Measurements from ENCODE around the gene MCAM.

MCAM gene

DNA sequence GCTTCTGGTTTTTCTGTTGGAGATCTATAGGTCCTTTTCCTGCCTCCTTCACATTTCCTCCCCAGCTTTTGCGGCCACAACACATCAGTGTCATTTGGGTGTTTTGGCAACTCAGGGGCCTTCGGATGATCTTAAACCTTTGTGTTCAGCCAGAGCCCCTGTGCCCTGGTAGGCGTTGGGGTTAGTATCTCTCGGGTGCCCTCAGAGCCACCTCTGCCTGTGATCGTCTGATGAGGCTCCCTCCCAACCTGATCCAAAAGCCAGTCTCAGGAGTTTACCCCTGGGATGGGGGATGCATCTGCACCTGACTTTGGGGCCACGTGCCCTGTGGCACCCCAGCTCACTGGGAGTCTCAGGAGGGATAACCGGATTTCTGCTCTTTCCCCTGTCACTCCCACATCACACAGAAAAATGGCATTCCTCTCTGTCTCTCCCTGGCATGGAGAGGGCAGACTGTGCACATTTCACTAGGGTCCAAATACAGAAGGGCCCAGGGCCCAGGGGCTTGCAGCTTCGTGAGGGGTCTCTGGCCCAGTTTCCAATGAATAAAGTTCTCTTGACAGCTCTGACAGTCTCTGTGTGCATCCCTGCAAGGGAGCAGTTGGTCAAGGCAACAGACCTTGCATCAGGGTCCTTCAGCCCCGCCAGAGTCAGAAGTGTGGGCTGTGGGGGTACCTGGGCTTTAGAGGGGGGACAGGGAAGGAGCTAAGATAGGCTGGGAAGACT, 20.0 kb upstream of the MCAM start:
- H3K27ac ChIP-seq (ENCODE audit: low read length): peak overlapping the region; percentile 40

DNA sequence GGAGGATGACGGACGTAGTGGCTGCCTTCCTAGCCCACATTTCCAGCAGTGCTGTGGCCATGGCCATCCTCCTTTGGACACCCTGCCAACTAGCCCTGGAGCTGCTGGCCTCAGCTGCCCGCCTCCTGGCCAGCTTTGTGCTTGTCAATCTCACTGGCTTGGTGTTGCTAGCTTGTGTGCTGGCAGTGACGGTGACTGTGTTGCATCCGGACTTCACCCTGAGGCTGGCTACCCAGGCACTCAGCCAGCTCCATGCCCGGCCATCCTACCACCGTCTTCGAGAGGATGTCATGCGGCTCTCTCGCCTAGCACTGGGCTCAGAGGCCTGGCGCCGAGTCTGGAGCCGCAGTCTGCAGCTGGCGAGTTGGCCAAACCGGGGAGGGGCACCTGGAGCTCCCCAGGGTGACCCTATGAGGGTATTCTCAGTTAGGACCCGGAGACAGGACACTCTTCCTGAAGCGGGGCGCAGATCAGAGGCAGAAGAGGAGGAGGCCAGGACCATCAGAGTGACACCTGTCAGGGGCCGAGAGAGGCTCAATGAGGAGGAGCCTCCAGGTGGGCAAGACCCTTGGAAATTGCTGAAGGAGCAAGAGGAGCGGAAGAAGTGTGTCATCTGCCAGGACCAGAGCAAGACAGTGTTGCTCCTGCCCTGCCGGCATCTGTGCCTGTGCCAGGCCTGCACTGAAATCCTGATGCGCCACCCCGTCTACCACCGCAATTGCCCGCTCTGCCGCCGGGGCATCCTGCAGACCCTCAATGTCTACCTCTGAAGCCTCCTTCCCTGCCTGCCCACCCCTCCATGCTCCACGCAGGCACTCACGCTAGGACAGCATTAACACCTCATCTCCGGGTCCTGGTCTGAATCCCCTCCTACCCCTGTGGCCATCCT, 19.0 kb upstream of the MCAM start:
- Histone ChIP-seq H3K36me3 (ENCODE audit: control insufficient read depth in 1 of 2, insufficient read depth in 2 of 2, low read length in 2 of 2) (no peaks in the 10 kb centered on the region), H3K4me3 (ENCODE audit: low read depth in 1 of 2, low read length in 2 of 2) (peak overlapping the region; percentile 81 to 86), H3K4me1 (ENCODE audit: control insufficient read depth in 1 of 2, insufficient read depth in 2 of 2, low read length in 2 of 2) (peaks cover 12 to 59% of the 10 kb centered on the region in 2 donors), H3K9me3 (ENCODE audit: control insufficient read depth in 1 of 2, low read length in 2 of 2) (no peaks in the 10 kb centered on the region), H3K27ac (ENCODE audit: low read length) (no peak overlapping the region), H3K27me3 (ENCODE audit: low read depth, low read length) (no peaks in the 10 kb centered on the region)

More for the DNA sequence above, 20.0 kb upstream of the MCAM start:
- Histone ChIP-seq H3K27me3 (ENCODE audit: low read depth, low read length) (no peaks in the 10 kb centered on the region), H3K36me3 (ENCODE audit: control insufficient read depth in 1 of 2, insufficient read depth in 2 of 2, low read length in 2 of 2) (no peaks in the 10 kb centered on the region), H3K4me1 (ENCODE audit: control insufficient read depth in 1 of 2, insufficient read depth in 2 of 2, low read length in 2 of 2) (peaks cover 12 to 66% of the 10 kb centered on the region in 2 donors), H3K9me3 (ENCODE audit: control insufficient read depth in 1 of 2, low read length in 2 of 2) (no peaks in the 10 kb centered on the region), H3K4me3 (ENCODE audit: low read depth in 1 of 2, low read length in 2 of 2) (no peak overlapping the region)

DNA sequence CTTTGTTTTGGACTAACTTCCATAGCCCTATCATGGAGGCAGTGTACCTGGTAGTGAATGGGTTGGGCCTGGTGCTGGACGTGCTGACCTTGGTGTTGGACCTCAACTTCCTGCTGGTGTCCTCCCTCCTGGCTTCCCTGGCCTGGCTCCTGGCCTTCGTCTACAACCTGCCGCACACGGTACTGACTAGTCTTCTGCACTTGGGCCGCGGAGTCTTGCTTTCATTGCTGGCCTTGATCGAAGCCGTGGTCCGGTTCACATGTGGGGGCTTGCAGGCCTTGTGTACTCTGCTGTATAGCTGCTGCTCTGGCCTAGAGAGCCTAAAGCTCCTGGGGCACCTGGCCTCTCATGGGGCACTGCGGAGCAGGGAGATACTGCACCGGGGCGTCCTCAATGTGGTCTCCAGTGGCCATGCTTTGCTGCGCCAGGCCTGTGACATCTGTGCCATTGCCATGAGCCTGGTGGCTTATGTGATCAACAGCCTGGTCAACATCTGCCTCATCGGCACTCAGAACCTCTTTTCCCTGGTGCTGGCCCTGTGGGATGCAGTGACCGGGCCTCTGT, 18.2 kb upstream of the MCAM start:
- H3K27me3 ChIP-seq (ENCODE audit: low read depth, low read length): no peaks in the 10 kb centered on the region
- H3K27ac ChIP-seq (ENCODE audit: low read length): peak overlapping the region; percentile 76
- peaks cover 12 to 53% of the 10 kb centered on the region in 2 donors for H3K4me1 ChIP-seq (ENCODE audit: control insufficient read depth in 1 of 2, insufficient read depth in 2 of 2, low read length in 2 of 2)
- H3K4me3 ChIP-seq (ENCODE audit: low read depth in 1 of 2, low read length in 2 of 2): peak overlapping the region; percentile 81 to 86
- no peaks in the 10 kb centered on the region for H3K9me3 ChIP-seq (ENCODE audit: control insufficient read depth in 1 of 2, low read length in 2 of 2)
- no peaks in the 10 kb centered on the region for H3K36me3 ChIP-seq (ENCODE audit: control insufficient read depth in 1 of 2, insufficient read depth in 2 of 2, low read length in 2 of 2)

DNA sequence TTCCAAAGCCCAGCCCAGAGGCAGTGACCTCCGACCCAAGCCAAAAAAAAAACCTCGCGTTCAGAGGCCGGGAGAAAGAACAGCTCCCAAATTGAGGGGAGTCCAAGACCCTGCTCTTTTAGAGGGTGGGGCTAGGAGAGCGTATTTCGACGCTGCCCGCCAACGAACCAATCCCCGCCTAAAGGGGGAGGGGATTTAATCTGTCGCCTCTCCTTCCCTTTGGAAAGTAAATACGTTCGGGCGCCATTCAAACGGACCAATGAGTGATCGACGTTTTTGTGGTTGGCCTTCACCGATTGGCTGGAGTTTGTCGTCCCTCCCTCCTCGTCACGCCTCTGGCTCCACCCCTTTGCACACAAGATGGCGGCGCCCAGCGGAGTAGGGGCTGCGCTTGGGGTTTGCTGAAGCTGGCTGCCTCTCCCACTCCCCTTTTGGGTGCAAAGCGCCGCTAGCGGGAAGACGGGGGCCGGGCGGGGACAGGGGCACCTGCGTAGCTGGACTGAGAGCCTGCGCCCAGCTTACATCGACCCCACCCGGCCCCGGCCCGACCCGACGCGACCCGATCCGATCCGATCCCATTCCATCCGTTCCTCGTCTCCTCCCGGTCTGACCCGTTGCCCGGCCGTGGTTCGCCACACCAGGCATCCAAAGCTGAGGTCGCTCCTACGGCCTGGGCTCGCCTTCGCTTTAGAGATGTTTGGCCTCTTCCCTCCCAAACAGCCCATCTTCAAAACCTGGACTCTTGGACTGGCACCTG, 17.4 kb upstream of the MCAM start, which contains the start of gene RNF26:
Gene RNF26 (plus strand): TSS at position 354 of the 757 bp plus-strand sequence. CDS start 596 bp downstream, outside the sequence.
- Histone ChIP-seq H3K27ac (ENCODE audit: low read length) (peak within 1 kb of the TSS; percentile 76), H3K4me1 (ENCODE audit: control insufficient read depth in 1 of 2, insufficient read depth in 2 of 2, low read length in 2 of 2) (peaks cover 12 to 45% of the 10 kb centered on the region in 2 donors), H3K4me3 (ENCODE audit: low read depth in 1 of 2, low read length in 2 of 2) (peak within 1 kb of the TSS; percentile 81 to 86), H3K27me3 (ENCODE audit: low read depth, low read length) (no peaks in the 10 kb centered on the region), H3K36me3 (ENCODE audit: control insufficient read depth in 1 of 2, insufficient read depth in 2 of 2, low read length in 2 of 2) (no peaks in the 10 kb centered on the region), H3K9me3 (ENCODE audit: control insufficient read depth in 1 of 2, low read length in 2 of 2) (no peaks in the 10 kb centered on the region)

DNA sequence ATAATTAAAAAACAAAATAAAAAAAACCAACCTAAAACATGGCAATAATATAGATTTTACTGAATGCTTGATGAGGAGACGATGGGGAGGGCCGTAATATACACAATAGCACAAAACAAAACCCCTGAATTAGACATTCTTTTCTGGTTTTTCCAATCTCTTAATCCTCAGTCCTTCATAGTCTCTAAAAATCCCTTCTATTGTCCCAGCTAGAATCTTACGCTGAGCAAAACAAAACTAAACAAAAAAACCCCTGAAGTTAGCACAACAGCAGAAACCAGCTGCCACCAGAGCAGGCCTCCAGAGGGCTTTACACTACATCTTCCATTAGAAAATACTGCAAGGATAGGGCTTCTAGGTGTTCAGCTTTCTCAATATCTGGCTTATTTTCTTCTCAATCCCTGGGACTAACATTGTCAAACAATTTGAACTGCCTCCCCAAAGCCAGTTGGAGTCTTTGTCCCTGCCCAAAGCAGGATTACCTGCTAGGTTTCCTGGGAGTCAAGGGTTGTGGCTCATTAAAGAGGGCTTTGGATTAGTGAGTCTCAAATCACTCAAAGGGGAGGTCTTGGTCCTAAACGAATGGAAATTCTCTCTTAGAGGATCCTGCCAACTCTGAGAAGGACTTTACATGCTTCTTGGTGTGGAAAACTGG, 15.3 kb upstream of the MCAM start:
- Histone ChIP-seq H3K27ac (ENCODE audit: low read length) (no peak overlapping the region), H3K4me3 (ENCODE audit: low read depth in 1 of 2, low read length in 2 of 2) (no peak overlapping the region), H3K27me3 (ENCODE audit: low read depth, low read length) (no peaks in the 10 kb centered on the region), H3K9me3 (ENCODE audit: control insufficient read depth in 1 of 2, low read length in 2 of 2) (no peaks in the 10 kb centered on the region), H3K36me3 (ENCODE audit: control insufficient read depth in 1 of 2, insufficient read depth in 2 of 2, low read length in 2 of 2) (no peaks in the 10 kb centered on the region), H3K4me1 (ENCODE audit: control insufficient read depth in 1 of 2, insufficient read depth in 2 of 2, low read length in 2 of 2) (peaks cover 9 to 24% of the 10 kb centered on the region in 2 donors)

DNA sequence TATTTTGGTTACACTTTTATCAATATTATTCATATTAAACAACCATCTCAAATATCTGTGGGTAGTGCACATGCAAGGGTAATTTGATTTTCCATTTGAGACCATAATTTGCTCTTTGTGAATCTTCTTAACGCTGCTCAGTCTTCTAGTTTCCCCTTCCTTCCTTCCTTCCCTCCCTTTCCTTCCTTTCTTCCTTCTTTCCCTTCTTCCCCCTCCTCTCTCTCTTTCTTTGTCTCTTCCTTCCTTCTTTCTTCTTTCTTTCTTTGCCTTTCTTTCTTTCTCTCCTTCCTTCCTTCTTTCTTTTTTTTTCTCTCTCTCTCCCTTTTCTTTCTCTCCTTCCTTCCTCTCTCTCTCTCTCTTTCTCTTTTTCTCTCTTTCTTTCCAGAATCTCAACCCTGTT, 13.3 kb upstream of the MCAM start:
- Histone ChIP-seq H3K36me3 (ENCODE audit: control insufficient read depth in 1 of 2, insufficient read depth in 2 of 2, low read length in 2 of 2) (no peaks in the 10 kb centered on the region), H3K4me3 (ENCODE audit: low read depth in 1 of 2, low read length in 2 of 2) (no peak overlapping the region), H3K27me3 (ENCODE audit: low read depth, low read length) (no peaks in the 10 kb centered on the region), H3K4me1 (ENCODE audit: control insufficient read depth in 1 of 2, insufficient read depth in 2 of 2, low read length in 2 of 2) (peaks cover 5% of the 10 kb centered on the region in 2 donors), H3K9me3 (ENCODE audit: control insufficient read depth in 1 of 2, low read length in 2 of 2) (no peaks in the 10 kb centered on the region), H3K27ac (ENCODE audit: low read length) (no peak overlapping the region)

DNA sequence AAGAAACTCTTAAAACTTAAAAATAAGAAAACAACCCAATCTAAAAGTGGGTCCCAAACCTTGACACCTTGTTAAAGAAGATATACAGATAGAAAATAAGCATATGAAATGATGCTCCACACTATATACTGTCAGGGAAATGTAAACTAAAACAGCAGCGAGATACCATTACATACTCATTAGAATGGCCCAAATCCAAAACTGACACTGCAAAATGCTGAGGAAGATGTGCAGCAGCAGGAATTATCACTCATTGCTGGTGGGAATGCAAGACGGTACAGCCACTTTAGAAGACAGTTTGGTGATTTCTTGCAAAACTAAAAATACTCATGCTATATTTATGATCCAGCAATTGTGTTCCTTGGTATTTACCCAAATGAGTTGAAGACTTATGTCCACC, 12.4 kb upstream of the MCAM start:
- Histone ChIP-seq H3K9me3 (ENCODE audit: control insufficient read depth in 1 of 2, low read length in 2 of 2) (no peaks in the 10 kb centered on the region), H3K27me3 (ENCODE audit: low read depth, low read length) (no peaks in the 10 kb centered on the region), H3K4me1 (ENCODE audit: control insufficient read depth in 1 of 2, insufficient read depth in 2 of 2, low read length in 2 of 2) (no peaks in the 10 kb centered on the region), H3K4me3 (ENCODE audit: low read depth in 1 of 2, low read length in 2 of 2) (no peak overlapping the region), H3K36me3 (ENCODE audit: control insufficient read depth in 1 of 2, insufficient read depth in 2 of 2, low read length in 2 of 2) (no peaks in the 10 kb centered on the region), H3K27ac (ENCODE audit: low read length) (no peak overlapping the region)

DNA sequence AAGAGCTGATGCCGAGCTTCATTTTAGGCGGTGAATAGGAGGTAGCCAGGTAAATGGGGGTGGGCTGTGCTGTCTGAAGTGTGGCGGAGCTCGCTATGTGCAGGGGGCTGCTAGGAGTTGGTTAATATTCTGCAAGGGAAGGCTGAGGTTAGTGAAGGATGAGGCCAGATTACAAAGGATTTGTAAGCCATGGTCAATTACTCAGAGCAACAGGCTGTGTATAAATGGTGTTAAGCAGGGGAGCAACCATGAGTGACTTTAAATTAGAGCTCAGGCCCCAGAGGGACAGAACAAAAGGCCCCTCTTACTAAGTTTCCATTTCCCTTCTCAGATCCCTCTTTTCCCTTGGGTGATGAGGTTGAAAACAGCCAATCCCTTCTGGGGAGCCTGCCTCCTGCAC, 7.3 kb upstream of the MCAM start:
- H3K9me3 ChIP-seq (ENCODE audit: control insufficient read depth in 1 of 2, low read length in 2 of 2): no peaks in the 10 kb centered on the region
- no peaks in the 10 kb centered on the region for H3K36me3 ChIP-seq (ENCODE audit: control insufficient read depth in 1 of 2, insufficient read depth in 2 of 2, low read length in 2 of 2)
- H3K4me3 ChIP-seq (ENCODE audit: low read depth in 1 of 2, low read length in 2 of 2): no peak overlapping the region
- no peak overlapping the region for H3K27ac ChIP-seq (ENCODE audit: low read length)
- peaks cover 4% of the 10 kb centered on the region for H3K27me3 ChIP-seq (ENCODE audit: low read depth, low read length)
- H3K4me1 ChIP-seq (ENCODE audit: control insufficient read depth in 1 of 2, insufficient read depth in 2 of 2, low read length in 2 of 2): peaks cover 9 to 25% of the 10 kb centered on the region in 2 donors

DNA sequence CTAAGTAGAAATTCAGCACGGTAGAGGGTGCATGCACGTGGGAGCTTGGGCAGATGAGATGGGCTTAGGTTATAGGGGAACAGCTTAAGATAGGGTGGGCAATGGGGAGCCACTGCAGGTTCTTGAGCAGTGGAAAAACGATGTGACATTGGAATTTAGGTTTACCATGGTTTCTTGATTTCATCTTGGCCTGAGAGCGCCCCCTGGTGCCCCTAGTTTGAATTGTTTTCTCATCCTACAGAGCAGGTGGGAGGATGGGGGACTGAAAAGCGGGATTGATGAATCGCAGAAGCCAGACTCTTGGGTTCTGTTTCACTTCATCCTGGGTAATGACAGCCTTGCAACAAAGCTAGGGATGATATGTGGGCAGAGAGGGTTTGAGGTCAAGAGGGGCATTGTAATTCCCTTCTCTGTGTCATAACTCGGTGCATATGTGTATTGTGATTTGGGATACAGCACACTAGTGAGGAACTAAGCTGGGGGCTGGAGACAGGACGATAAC, 6.7 kb upstream of the MCAM start:
- Histone ChIP-seq H3K27ac (ENCODE audit: low read length) (no peak overlapping the region), H3K4me1 (ENCODE audit: control insufficient read depth in 1 of 2, insufficient read depth in 2 of 2, low read length in 2 of 2) (peaks cover 9 to 30% of the 10 kb centered on the region in 2 donors), H3K27me3 (ENCODE audit: low read depth, low read length) (peaks cover 7% of the 10 kb centered on the region), H3K4me3 (ENCODE audit: low read depth in 1 of 2, low read length in 2 of 2) (no peak overlapping the region), H3K9me3 (ENCODE audit: control insufficient read depth in 1 of 2, low read length in 2 of 2) (no peaks in the 10 kb centered on the region), H3K36me3 (ENCODE audit: control insufficient read depth in 1 of 2, insufficient read depth in 2 of 2, low read length in 2 of 2) (no peaks in the 10 kb centered on the region)

DNA sequence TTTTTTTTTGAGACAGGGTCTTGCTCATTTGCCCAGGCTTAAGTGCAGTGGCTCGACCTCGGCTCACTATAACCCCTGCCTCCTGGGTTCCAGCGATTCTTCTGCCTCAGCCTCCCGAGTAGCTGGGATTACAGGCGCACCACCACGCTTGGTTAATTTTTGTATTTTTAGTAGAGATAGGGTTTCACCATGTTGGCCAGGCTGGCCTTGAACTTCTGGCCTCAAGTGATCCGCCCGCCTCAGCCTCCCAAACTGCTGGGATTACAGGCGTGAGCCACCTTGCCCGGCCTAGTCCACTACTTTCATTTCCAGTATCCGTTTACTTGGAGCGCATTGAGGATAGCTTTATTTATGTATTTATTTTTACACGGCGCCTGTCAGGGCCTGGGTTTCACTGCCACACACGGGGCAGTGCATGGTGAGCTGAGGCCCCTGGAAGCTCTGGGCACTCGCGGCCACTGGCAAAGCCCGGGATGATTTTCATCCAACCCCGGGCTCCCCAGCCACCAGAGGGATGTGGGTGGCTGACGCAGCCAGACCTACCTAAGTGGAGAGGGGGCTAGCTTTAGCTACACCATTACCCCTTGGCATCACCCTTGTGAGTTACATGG, 6.1 kb upstream of the MCAM start:
- no peak overlapping the region for H3K27ac ChIP-seq (ENCODE audit: low read length)
- H3K36me3 ChIP-seq (ENCODE audit: control insufficient read depth in 1 of 2, insufficient read depth in 2 of 2, low read length in 2 of 2): no peaks in the 10 kb centered on the region
- H3K4me3 ChIP-seq (ENCODE audit: low read depth in 1 of 2, low read length in 2 of 2): no peak overlapping the region
- H3K4me1 ChIP-seq (ENCODE audit: control insufficient read depth in 1 of 2, insufficient read depth in 2 of 2, low read length in 2 of 2): peaks cover 11 to 35% of the 10 kb centered on the region in 2 donors
- H3K27me3 ChIP-seq (ENCODE audit: low read depth, low read length): peaks cover 8% of the 10 kb centered on the region
- H3K9me3 ChIP-seq (ENCODE audit: control insufficient read depth in 1 of 2, low read length in 2 of 2): no peaks in the 10 kb centered on the region
